Hypothalamus (tissue), 51 donors: ENCODE results near the gene RAB26.

Experiments used
- DNase-seq, 51 donors: peaks; one replicate each; lab custom pipeline; 2025; lab: John Stamatoyannopoulos, UW

RAB26 gene

DNA sequence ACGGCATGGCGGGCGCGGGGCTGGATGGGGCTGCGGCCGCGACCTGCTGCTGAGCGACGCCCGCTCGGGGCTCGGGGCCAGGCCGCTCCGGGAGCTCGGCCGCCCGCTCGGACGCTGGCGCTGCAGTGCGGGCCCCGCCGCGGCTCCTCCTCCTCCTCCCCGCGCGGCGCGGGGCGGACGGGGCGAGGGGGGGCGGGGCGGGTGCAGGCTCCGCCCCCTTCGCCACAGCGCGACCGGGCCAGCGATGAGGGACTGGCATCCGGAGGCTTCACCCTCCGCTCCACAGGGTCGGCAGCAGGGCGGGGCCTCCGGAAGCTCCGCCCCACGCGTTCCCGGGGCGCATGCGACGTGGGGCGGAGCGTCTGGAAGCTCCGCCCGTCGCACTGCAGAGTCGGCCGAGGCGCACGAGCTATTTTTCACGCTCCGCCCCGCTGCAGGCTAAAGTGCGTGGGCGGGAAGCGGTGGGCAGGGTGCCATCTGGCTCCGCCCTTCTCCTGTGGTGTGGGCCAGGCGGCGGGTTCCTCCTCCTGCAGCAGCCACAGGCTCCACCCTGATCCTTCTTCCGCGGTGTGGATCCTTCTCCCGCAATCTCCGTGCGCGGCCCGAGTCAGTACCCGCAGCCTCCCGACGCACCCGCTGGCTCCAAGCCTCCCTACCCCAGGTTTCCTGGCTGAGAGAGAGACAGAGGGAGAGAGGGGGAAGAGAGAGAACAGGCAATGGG, 12.5 kb upstream of the RAB26 start, which contains the start of gene PKD1:
TSS of gene PKD1 (minus strand) at position 129 of the 721 bp plus-strand sequence. CDS start 209 bp downstream, outside the sequence.
- DNase-seq, result peak in 47 of 51 donors; percentile 31 to 96 (median 85)

DNA sequence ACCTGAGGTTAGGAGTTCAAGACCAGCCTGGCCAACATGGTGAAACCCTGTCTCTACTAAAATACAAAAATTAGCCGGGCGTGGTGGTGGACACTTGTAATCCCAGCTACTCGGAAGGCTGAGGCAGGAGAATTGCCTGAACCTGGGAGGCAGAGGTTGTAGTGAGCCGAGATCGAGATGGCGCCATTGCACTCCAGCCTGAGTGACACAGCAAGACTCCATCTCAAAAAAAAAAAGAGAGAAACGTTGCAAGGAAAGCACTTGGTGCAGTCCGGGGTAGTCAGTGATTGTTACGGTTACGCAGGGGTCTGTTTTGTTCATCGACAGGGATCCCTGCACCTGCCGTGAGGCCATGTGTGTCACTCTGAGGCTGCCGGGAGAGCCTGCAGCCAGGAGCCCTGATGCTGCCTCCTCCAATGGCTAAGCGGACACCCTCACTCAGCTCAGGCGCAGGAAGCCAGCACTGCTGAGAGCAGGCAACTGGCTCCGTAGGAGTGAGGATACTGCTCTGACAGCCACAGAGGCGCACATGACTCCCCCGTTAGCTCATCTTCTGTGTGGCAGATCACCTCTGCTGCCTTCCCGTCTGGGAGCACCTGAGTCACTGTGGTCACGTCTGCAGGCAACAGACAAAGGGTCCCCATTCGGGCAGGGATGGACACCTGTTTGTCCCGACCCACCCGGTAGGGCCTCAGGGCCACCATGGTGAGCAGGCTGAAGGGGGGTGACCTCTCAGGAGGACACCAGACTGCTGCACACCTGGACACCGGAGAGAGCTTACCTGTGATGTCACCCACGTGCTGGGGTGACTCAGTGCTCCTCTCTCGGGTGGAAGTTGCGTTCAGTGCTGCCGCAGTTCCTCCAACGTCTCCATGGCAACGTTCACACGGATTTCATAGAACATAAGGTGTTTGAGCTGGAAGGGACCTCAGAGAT, 5.2 kb upstream of the RAB26 start:
- DNase-seq, result peak in 16 of 51 donors; percentile 15 to 88 (median 44)

DNA sequence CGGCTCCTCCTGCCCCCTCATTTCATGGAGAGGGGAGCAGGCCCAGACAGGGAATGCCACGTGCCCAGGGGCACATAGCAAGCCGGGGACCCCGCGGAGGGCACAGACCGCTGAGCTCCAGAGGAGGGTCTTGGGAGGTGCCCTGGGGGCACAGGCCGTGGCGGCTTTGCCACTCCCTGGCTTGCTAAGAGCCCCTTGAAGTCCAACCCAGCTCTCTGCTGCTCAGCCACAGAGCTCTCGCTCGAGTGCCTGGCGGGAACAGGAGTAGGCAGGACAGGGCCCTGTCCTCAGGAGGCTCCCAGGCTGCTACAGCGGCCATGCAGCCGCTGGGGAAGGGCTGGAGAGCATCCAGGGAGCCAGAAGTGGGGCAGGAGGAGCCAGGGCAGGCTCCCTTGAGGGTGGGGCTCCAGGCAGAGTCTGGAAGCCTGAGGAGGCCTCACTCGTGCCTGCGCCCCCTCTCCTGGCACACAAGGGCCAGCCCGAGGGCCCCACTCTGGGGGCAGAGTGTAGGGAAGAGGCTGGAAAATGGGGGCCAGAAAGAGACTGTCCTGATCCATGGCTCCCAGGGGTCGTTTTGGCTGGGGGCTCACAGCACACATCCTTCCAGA, 4.4 kb upstream of the RAB26 start:
- no peak for DNase-seq

DNA sequence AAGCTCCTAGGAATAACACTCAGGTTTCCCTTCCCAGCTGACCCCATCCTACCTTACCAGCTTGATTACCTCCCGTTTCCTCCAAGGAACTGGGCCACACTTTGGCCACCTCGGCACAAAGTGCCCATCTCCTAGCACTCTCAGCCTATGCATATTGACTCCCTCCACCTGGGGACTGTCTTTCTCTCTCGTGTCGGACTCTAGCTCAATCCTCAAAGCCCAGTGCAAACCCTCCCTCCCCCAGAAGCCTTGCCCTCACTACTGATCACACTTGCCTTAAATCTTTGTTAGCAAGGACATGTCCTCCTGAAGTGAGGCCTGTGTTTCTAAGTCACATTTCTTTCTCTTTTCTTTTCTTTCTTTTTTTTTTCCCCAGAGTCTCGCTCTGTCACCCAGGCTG, 2.6 kb upstream of the RAB26 start:
- no peak for DNase-seq

DNA sequence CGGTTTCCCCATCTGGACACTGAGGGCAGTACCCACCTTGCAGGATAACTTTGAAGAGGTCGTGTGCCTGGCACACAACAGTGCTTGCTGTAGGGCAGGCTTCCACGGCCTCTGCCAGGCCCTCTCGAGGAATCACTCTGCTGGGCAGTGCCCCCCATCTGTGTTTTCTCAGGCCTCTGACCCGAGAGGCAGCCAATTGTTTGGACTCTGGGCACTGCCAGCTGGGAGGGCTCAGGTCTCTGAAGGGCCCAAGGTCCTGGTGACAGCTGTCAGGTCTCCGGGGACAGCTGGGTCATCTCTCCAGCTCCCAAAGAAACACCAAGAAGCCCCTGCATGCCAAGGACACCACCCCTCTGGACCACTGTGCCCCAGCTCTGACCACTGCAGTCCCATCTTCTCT, 1.0 kb upstream of the RAB26 start:
- no peak for DNase-seq

DNA sequence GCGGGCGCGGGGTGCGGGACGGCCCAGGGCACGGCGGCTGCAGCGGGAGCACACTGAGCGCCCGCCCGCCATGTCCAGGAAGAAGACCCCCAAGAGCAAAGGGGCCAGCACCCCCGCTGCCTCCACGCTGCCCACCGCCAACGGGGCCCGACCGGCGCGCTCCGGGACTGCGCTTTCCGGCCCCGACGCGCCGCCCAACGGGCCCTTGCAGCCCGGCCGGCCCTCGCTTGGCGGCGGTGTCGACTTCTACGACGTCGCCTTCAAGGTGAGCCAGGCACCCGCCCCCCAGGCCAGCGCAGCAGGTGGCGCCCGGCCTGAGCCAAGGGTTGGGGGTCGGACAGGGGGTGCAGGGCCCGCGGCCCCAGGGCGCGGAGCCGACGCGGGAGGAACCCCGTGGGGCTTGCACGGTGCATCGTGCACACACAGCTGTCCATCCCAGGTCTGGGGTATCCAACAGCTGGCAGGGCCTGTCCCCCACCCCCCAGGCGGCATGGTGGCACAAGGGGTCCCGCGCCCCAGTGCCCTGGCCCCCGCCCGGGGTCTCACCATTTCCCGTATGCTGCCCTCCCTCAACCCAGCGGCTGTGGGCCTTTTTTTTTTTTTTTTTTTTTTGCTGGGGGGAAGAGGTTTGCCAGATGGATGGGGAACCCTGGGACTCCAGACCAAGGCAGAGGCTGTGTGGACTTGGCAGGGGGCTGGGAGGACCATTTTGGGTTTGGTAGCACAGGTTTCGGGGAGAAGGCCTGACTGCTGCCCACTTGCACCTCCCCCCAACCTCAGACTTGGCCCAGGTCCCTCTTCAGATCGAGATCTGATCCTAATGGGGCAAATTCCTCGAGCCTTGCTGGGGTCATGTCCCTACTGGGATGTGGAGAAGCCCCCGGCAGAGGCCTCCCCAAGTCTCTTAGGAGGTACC, 547 bp downstream of the RAB26 start:
- DNase-seq, result no peak

DNA sequence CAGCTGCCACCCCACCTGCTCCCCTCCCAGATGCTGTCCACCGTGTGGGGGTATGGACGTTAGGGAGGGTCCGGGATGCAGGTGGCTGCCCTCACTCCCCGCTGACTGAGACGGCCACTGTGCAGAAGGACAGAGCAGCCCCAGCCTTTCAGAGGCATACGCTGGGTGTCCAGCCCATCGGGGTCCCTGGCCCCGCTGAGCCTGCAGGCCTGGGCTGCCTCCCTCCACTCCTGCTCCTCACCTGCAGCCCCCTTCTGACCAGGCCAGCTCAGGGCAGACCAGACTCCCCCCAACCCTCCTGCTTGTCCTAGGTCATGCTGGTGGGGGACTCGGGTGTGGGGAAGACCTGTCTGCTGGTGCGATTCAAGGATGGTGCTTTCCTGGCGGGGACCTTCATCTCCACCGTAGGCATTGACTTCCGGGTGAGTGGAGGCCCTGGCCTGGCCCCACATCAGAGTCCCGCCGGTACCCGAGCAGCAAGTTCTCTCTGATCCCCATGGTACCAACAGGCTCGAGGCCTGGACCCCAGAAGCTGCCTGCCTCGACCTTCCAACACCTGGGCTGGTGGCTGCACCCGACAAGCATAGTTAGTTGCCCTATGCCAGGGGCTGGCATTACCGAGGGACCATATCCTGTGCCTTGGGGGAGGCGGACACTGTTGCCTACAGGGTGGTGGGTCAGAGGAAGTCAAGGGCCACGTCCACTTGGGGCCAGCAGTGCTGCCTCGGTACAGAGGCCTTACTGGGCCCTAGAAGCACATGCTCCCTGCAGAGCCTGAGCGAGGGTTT, 1.4 kb downstream of the RAB26 start:
- no peak for DNase-seq

DNA sequence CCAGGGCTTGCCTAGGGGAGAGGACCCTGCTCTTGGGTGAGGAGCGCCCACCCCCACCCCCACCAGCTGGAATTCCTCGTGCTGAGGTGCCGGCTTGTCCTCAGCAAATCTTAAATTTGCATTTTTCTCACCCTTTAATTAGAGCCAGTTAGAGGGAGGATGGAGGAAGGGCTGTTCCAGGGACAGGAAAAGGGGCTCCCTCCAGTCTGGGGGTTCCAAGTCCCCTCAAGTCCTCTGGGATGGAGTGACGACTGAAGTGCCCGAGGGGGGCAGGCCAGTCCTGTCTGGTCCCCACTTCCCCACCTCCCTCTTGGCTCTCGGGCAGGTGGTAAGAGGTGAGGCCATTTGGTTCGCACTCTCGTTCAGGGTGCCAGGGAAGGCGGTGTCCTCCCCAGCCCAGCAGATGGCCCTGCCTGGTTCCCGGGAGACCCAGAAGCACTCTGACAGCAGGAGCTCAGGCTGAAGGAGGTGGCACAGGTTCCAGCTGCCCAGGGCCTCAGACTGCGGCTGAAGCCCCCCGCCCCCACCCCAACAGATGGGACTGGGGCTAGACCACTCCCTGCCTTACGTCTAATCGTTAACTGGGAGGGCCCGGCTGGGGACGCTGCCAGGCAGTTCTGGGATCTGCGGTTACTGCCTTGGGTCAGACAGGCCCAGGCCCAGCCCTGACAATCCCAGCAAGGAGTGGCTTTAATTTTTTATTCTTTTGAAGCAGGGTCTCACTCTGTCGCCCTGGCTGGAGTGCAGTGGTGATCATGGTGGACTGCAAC, 2.2 kb downstream of the RAB26 start:
- no peak for DNase-seq

DNA sequence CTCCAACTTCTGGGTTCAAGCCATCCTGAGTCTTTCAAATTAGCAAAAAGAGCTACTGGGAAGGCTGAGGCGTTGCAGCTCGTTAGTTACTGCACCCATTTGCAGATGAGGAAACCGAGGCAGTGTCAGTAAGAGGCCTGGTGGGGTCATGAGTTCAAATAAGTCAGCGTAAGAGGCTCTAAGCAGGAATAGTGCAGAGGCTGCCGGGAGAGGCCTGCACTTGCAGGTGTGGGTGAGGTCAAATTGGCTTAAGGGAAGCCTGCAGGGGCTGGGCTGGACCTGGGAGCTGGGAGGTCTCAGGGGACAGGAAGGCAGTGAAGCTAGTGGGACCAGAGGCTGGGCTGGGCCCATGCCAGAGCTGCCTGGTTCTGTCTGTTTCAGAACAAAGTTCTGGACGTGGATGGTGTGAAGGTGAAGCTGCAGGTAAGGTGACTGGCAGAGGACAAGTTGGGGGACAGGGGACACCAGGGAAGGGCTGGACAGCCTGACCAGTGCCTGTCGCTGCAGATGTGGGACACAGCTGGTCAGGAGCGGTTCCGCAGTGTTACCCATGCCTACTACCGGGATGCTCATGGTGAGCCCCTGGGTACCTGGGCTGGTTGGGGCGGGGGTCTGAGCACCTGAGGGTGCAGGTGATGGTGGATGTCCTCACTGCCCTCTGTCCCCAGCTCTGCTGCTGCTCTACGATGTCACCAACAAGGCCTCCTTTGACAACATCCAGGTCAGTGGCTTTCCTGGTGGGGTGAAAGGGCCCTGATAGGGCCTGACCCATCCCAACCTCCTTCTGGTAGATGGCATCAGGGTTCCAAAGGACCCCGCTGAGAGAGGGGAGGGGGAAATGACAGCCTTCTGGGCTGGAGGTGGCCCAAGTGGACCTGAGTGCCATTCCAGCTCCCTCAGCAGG, 3.0 kb downstream of the RAB26 start:
- no peak for DNase-seq

DNA sequence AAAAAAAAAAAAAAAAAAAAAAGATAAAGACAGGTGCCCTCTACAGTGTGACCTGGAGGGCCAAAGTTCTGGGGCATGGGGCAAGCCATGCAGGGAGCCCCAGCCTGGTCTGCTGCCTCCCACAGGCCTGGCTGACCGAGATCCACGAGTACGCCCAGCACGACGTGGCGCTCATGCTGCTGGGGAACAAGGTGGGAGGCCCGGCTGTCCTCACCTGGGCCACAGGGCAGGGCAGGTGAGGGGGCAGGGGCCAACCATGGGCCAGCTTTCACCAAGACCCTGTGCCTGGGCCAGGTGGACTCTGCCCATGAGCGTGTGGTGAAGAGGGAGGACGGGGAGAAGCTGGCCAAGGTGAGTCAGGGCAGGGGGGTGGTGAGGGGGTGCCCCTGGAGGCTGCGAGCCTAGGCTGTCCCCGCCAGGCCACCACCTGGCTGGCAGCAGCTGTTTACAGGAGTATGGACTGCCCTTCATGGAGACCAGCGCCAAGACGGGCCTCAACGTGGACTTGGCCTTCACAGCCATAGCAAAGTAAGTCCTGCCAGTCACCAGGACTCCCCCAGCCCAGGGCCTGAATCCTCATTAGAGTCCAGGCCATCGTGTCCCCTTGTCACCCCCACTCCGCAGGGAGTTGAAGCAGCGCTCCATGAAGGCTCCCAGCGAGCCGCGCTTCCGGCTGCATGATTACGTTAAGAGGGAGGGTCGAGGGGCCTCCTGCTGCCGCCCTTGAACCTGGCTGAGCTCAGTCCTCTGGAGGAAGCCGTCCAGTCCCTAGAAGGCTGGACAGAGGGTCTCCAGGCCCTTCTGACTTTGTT, 4.5 kb downstream of the RAB26 start:
- no peak for DNase-seq

DNA sequence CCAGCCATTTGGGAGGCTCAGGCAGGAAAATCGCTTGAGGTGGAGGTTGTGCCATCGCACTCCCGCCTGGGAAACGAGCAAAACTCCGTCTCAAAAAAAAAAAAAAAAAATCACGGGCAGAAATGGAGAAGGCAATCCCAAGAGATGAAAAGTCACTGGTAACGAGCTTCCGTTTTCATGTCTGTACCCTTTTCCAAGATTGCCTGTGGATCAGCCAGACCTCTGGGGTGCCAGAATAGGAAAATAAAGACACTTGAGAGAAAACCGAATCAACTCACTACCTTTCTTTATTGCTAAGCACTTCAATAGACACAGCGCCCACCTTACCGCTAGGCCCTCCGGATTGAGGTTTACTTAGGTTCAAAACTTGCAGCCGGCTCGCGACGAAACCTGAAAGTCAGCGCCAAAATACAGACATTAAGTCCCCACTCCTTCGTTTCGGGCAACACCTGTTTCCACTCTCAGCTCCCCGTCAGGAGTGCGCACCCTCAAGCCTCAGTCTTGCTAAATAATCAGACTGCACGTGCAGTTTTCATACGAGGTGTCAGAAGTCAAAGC, 6.2 kb downstream of the RAB26 start:
- no peak for DNase-seq

DNA sequence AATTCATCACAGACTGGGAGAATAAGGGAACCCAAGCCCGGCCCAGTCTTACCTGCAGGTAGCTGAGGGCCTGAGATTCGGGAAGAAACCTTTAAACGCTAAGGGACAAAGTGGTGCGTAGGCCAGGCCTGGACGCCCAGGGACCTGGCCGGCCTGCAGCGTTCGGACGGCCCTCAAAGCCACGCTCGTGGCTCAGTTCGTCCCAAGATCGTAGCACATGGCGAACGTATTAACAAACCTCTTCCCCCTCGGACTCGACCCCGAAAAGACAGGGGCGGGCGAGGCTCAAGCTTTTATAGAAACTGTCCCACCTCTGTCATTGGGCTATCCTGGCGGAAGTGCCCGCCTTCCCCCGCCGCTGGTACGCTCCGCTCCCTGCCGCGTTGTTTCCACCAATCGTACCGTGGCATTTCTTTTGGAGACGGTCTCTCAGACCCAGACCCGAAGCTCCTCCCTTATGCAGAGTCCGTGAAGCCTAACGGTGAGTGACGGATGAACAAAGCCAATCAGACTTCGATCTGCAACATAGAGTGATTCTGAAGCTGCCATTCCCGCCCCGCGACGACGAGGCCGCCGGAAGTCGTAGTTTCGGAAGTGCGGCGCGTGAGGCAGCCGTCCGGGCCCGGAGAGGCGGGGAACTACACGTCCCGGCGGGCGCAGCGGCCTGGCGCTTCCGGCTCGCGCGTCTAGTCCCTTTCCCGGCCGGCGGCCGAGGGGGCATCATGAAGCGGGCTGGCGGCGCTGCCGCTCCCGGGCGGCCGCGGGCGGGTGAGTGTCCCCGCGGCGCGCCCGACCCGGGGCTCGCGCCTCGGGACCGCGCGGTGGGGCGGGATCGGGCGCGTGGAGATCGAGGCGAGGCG, 6.9 kb downstream of the RAB26 start, which contains the start of gene TRAF7:
TSS of gene TRAF7 (plus strand) at position 692 of the 860 bp plus-strand sequence. CDS start 8,139 bp downstream, outside the sequence.
- DNase-seq, result peak; percentile 64 to 100 (median 99)

DNA sequence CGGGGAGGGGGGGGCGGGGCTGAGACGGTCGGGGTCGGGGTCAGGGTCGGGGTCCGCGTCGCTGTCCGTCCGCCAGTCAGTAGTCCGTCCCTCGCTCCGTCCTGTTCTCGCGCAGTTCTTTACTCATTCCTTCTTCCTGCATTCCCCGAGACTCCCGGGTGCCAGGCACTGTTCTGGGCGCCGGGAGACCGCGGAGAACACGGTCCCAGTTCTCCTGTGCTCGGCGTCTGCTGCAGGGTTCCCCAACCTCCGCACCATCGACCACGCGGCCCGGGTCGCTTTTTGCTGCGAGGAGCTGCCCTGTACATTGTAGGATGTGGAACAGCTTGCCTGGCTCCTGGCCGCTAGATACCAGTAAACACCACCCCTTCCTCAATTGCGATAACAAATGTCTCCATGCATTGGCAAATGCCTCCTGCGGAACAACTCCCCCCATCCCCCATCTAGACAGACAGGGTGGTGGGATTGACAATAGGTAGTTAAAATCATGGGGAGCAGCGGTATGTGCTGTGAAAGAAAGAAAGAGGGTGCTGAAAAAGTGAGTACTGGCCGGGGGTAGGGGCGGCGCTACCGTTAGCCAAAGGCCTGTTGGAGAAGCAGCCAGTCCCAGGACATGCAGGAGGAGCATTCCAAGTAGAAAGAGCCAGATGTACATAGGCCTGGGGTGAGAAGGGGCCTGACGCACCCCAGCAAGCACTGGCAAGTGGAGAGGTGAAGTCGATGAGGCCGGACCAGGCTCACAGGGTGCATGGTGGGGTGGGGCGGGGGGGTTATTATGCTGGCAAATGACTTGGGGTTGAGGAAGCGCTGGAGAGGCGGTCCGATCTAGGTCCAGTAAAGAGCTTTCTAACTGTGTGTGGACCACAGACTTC, 7.8 kb downstream of the RAB26 start:
- peak in 4 of 51 donors; percentile 19 to 50 (median 25) for DNase-seq

DNA sequence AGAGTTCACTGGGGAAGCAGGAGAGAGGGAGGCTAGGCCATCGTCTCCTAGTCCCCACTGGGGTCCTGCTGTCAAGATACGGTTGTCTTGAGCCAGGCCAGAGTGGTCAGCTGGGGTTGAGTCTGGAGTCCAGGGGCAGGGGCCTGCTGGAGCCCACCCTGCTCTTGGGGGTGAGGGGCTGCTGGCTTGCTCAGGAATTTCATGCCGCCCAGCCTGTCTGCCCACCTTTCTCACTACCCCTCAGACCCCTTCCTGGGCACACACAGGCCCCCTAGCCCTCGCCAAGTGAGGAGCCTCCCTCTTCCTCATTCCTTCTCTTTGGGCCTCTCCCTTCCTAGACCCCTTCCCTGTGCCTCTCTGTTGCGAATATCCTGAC, 8.4 kb downstream of the RAB26 start:
- DNase-seq, result no peak
